22Rv1 (cell line): ENCODE data around the gene EGFR.

ENCODE experiments used
- CTCF ChIP-seq: fragments of 450-650 bp; IDR thresholded peaks from 2 replicates; pipeline ENCODE4 v1.5.1; 2017; ENCODE audit warnings: mild to moderate bottlenecking
- ZFX ChIP-seq: fragments of 450-650 bp; IDR thresholded peaks from 2 replicates; pipeline ENCODE4 v1.6.1; 2017; ENCODE audit warnings: antibody characterized with exemption, borderline replicate concordance

- TF ChIP-seq CTCF (no peak), ZFX (no peak)
Observed at GRCh38 chr7:55192723-55193122, 173.9 kb downstream of the EGFR start.
